ENCODE data around the gene BAD. TPM values are rescaled to one million over a fixed set of nuclear protein-coding genes. Genes with fewer than 3 reads are reported as not detected.
A peak's percentile ranks its signal among the peaks of the same experiment; 100 is the strongest.

Gene BAD
- total RNA-seq, 1 donor from 2014 or later = 56.3 TPM

DNA sequence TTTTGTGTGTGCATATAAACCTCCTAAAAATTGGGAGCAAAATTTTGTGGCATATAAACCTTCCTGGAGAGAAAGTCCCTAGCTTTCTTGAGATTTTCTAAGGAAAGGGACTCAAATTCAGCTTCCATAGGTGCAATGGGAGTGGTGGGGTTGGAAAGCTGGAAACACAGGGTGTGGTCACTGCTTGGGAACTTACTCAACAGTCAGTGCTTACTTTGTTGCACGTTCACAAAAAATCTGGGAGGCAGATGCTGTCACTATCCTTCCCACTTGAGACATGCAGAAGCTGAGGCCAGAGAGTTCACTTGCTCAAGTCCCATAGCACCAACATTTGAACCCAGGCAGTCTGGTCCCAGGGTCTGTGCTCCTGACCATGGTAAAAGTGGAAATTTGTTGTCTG lies 11.8 kb upstream of the BAD start:
- peaks cover 96% of the 10 kb centered on the region for H3K27me3 ChIP-seq (ENCODE audit: low read depth)
- peaks cover 40% of the 10 kb centered on the region for H3K4me1 ChIP-seq
- intact Hi-C loops (cut with micrococcal nuclease) = no loop called here
- H3K36me3 ChIP-seq = no peaks in the 10 kb centered on the region
- H3K27ac ChIP-seq (replicated peaks) = no peak overlapping the region
- TF ChIP-seq, protein P1, sequence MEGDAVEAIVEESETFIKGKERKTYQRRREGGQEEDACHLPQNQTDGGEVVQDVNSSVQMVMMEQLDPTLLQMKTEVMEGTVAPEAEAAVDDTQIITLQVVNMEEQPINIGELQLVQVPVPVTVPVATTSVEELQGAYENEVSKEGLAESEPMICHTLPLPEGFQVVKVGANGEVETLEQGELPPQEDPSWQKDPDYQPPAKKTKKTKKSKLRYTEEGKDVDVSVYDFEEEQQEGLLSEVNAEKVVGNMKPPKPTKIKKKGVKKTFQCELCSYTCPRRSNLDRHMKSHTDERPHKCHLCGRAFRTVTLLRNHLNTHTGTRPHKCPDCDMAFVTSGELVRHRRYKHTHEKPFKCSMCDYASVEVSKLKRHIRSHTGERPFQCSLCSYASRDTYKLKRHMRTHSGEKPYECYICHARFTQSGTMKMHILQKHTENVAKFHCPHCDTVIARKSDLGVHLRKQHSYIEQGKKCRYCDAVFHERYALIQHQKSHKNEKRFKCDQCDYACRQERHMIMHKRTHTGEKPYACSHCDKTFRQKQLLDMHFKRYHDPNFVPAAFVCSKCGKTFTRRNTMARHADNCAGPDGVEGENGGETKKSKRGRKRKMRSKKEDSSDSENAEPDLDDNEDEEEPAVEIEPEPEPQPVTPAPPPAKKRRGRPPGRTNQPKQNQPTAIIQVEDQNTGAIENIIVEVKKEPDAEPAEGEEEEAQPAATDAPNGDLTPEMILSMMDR (IDR thresholded peaks at IDR 0.05; ENCODE audit: borderline replicate concordance) = no peak
- no peak for DNase-seq
- no peaks in the 10 kb centered on the region for H3K9me3 ChIP-seq (replicated peaks)
- no peak overlapping the region for H3K4me3 ChIP-seq

DNA sequence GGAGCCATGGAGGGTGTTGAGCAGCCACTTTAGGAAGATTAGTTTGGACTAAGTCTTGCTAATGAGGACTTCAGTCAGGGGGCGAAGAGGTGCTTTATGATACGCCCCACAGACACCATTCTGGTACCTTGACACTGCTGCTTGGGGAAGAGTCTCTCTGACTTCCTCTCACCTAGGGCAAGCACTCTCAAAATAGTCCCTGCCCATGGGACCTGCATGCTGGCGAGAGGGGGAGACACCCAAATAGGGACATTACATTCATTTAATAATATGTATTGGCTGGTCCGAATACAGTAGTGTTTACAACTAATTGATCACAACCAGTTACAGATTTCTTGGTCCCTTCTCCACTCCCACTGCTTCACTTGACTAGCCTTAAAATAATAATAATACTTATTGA lies 11.3 kb upstream of the BAD start:
- Histone ChIP-seq H3K27ac (replicated peaks) (no peak overlapping the region), H3K36me3 (no peaks in the 10 kb centered on the region), H3K27me3 (ENCODE audit: low read depth) (peaks cover 100% of the 10 kb centered on the region), H3K4me1 (peaks cover 38% of the 10 kb centered on the region), H3K4me3 (no peak overlapping the region), H3K9me3 (replicated peaks) (no peaks in the 10 kb centered on the region)
- intact Hi-C loops (cut with micrococcal nuclease) = no loop called here
- TF ChIP-seq, protein P1 (IDR thresholded peaks at IDR 0.05; ENCODE audit: borderline replicate concordance) = no peak
- no peak for DNase-seq

DNA sequence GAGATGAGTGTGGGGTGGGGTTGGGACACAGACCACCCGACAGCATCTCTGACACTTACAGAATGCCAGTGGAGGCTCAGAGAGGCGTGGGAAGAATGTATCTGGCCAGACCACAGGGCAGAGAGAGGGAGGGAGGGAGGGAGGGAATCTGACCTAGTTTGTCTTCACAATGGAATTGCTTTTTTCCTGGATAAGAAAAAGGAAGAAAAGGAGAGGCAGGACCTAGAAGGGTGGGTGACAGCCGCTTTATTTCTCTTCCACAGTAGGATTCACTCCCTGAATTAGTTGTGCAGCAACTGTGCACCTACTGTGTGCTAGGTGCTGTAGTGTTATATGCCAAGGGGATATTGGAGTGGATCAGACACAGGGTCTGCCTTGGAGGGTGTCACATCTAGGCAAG lies 10.3 kb upstream of the BAD start:
- TF ChIP-seq, protein P1 (IDR thresholded peaks at IDR 0.05; ENCODE audit: borderline replicate concordance) = no peak
- peaks cover 28% of the 10 kb centered on the region for H3K4me1 ChIP-seq
- no peaks in the 10 kb centered on the region for H3K36me3 ChIP-seq
- H3K4me3 ChIP-seq = no peak overlapping the region
- peaks cover 100% of the 10 kb centered on the region for H3K27me3 ChIP-seq (ENCODE audit: low read depth)
- no peak for DNase-seq
- H3K9me3 ChIP-seq (replicated peaks) = no peaks in the 10 kb centered on the region
- H3K27ac ChIP-seq (replicated peaks) = no peak overlapping the region
- intact Hi-C loops (cut with micrococcal nuclease) = no loop called here

DNA sequence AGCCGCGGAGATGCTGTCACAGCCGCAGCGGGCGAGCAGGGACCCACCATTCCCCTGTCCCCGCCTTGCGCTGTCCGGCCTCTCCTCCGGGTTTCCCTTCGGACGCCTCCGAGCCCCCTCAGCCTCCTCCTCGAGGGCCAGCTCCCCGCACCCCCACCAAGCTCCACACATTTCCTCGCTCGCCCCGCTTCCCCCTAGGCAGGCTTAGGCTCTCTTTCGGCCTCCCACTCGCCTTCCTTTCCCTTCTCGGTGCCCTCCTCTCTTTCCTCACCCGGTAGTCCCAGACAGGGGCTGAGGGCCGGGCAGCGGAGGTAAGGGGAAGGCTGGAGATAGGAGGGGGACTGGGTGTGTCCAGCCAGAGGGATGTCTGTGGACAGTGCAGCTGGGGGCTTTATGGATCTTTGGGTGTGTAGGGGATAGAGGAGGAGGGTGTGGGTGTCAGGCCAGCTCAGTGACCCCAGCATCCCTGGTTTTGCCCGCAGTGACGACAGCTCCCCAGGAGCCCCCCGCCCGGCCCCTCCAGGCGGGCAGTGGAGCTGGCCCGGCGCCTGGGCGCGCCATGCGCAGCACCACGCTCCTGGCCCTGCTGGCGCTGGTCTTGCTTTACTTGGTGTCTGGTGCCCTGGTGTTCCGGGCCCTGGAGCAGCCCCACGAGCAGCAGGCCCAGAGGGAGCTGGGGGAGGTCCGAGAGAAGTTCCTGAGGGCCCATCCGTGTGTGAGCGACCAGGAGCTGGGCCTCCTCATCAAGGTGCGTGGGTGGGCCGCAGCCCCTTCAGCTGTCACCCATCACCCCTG lies 8.2 kb upstream of the BAD start:
- H3K4me1 ChIP-seq = peaks cover 18% of the 10 kb centered on the region
- no peaks in the 10 kb centered on the region for H3K36me3 ChIP-seq
- DNase-seq = no peak
- H3K27me3 ChIP-seq (ENCODE audit: low read depth) = peaks cover 80% of the 10 kb centered on the region
- no peaks in the 10 kb centered on the region for H3K9me3 ChIP-seq (replicated peaks)
- peak overlapping the region; percentile 61 for H3K4me3 ChIP-seq
- no peak overlapping the region for H3K27ac ChIP-seq (replicated peaks)
- intact Hi-C loops (cut with micrococcal nuclease) = no loop called here
- TF ChIP-seq, protein P1 (IDR thresholded peaks at IDR 0.05; ENCODE audit: borderline replicate concordance) = no peak

DNA sequence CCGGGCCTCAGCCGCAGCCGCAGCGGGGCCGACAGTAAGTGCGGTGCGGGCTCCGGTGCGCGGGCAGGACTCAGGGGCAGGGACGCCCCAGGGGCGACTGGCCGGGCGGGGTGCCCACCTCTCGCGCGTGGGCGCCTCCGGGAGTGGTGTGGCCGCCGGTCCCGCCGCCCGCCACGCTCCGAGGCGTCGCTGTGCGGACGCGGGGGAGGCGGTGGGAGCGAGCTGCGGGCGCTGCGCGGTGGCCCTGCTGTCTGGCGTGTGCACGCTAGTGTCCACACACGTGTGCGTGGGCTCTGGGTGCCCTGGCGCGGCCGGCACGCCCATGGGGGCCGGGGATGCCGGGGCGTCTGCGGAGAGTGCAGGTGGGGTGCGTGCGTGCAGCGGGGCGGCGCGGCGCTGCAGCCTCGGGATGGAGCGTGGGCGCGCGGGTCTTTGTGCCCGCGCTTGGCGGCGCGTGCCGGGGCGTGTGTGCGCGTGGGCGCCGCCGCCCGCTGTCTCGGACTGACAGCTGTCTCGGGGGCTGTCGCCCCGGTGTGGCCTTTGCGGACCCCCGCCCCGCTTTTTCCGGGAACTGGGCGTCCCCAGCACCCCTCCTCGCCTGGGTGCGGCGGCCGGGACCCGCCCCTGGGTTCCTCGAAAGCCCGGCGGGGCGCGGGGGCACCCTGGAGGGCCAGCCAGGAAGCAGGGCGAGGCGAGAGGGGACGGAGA lies 7.4 kb upstream of the BAD start:
- Histone ChIP-seq H3K27ac (replicated peaks) (no peak overlapping the region), H3K9me3 (replicated peaks) (no peaks in the 10 kb centered on the region), H3K4me3 (peak overlapping the region; percentile 61), H3K27me3 (ENCODE audit: low read depth) (peaks cover 73% of the 10 kb centered on the region), H3K4me1 (peaks cover 18% of the 10 kb centered on the region), H3K36me3 (no peaks in the 10 kb centered on the region)
- intact Hi-C loops (cut with micrococcal nuclease) = no loop called here
- TF ChIP-seq, protein P1 (IDR thresholded peaks at IDR 0.05; ENCODE audit: borderline replicate concordance) = no peak
- DNase-seq = no peak

Data from left ventricle myocardium inferior (tissue), 1 donor.